NT2/D1 (cell line): ENCODE measurements around the gene GPR149.

ENCODE experiments used
- SUZ12 ChIP-seq: IDR thresholded peaks from 2 replicates; pipeline ENCODE4 v1.6.1; 2011; ENCODE audit not compliant: insufficient read length, insufficient read depth; ENCODE audit errors: extremely low read depth
- YY1 ChIP-seq: IDR thresholded peaks from 2 replicates; pipeline ENCODE4 v1.6.1; 2011; ENCODE audit not compliant: insufficient read length, insufficient read depth
- ZNF274 ChIP-seq: IDR thresholded peaks from 2 replicates; pipeline ENCODE4 v1.6.1; 2011; ENCODE audit warnings: mild to moderate bottlenecking, low read depth, low read length

DNA sequence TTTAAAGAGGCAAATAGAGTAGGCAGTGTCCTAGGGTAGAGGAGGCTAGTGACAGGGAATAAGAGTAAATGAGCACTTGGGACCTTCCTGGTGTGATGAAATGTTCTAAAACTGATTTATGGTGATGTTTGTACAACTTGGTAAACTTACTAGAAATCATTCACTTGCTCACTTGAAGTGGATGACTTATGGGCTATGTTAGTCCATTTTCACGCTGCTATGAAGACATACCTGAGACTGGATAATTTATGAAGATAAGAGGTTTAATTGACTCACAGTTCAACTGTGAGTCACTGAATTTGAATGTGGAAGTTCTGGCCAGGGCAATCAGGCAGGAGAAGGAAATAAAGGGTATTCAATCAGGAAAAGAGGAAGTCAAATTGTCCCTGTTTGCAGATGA lies 74.0 kb downstream of the GPR149 start:
- TF ChIP-seq YY1 (no peak), SUZ12 (no peak), ZNF274 (no peak)
